ENCODE measurements around the gene MT1HL1.

- TF ChIP-seq CTCF (IDR thresholded peaks at IDR 0.05; ENCODE audit: low read length) (no peak), EZH2 (optimal IDR thresholded peaks at IDR 0.05; ENCODE audit: low read depth, low read length) (no peak)
These were observed 40.3 kb downstream of the MT1HL1 start for GRCh38 chr1:236963920-236964319.

All from MM.1S (cell line).